ENCODE measurements around the gene ST6GALNAC6.

GRCh38 chr9:127860260-127860659, 39.1 kb downstream of the ST6GALNAC6 start:
- no peak for TF ChIP-seq RXRA (IDR thresholded peaks at IDR 0.05)
- no peak for TF ChIP-seq GABPA (IDR thresholded peaks at IDR 0.05 in 1 of 2, conservative IDR thresholded peaks at IDR 0.05 in 1 of 2)
- TF ChIP-seq CTCF (IDR thresholded peaks at IDR 0.05; ENCODE audit: low read depth, low read length, missing input control), result no peak
- no peak for TF ChIP-seq REST (IDR thresholded peaks at IDR 0.05)
- TF ChIP-seq TAF1 (conservative IDR thresholded peaks at IDR 0.05), result no peak
- peak in 1 of 2 donors; percentile 10 for TF ChIP-seq RAD21 (IDR thresholded peaks at IDR 0.05)
- TF ChIP-seq YY1 (IDR thresholded peaks at IDR 0.05), result no peak
- peak; percentile 38 for TF ChIP-seq SP1 (IDR thresholded peaks at IDR 0.05)
- no peak for TF ChIP-seq HNF4A (conservative IDR thresholded peaks at IDR 0.05)
- no peak for TF ChIP-seq EGR1 (IDR thresholded peaks at IDR 0.05; ENCODE audit: low read depth in 2 of 2)
- TF ChIP-seq MAX (IDR thresholded peaks at IDR 0.05), result no peak
- TF ChIP-seq JUND (IDR thresholded peaks at IDR 0.05), result no peak
